ENCODE results near the gene CDK14. TPM values are rescaled to one million over a fixed set of nuclear protein-coding genes. Genes with fewer than 3 reads are reported as not detected.
"Not testable (repeated sequence)": the region's sequence is repeated elsewhere in the genome, so short reads cannot be mapped to it uniquely, and the experiment has no call there.

Gene CDK14
- total RNA-seq, 4 donors from 2014 or later, result 0.38 to 3.6 (median 1.3) TPM

DNA sequence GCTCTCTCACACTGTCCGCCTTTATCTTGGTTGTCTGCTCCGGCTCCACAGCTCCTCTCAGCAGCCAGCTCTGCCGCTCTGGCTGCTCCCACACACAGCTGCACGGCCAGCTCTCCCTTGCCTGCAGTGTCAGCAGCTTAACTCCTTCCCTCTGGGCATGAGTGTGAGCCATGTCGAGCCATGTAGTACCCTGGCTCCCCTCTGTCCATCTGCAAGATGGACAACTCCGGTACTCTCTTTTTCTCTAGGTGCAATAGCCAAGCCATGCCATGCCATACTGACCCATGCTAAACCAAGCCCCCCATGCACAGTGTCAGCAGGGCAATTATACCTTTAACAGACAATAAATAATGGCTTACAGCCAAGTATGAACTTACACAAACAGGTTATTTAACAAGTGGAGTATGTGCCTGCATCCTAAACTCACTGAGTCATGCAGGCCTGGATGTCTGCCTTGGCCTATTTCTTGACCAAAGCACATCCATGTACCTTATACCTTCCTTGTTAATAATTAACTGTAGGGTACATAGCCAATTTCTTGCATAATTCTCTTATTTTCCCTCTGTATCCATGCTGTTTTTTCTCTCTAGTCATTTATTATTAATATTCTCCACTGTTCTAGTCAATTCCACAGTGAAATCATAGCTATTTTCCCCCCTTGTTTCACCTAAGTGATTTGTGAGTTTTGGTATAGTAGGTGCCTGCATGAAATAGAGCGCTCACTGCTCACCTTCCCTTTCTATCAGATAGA, 170.9 kb downstream of the CDK14 start:
- Histone ChIP-seq H3K4me1 (no peaks in the 10 kb centered on the region), H3K27ac (no peak overlapping the region), H3K27me3 (no peaks in the 10 kb centered on the region), H3K9me3 (no peaks in the 10 kb centered on the region), H3K36me3 (no peaks in the 10 kb centered on the region), H3K4me3 (no peak overlapping the region)
- TF ChIP-seq POLR2A (IDR thresholded peaks at IDR 0.05) (no peak), CTCF (IDR thresholded peaks at IDR 0.05) (no peak)
- DNase-seq, result no peak
- 69 to 71% methylated on average over 6 to 7 of the region's 7 CpGs for WGBS, 2 donors
- intact Hi-C loops (cut with DNase I), result no loop called here

GRCh38 chr7:90768301-90768700, 172.2 kb downstream of the CDK14 start:
- DNase-seq, result no peak
- 75% methylated on average over 6 of the region's 6 CpGs for WGBS, 2 donors
- no peaks in the 10 kb centered on the region for H3K4me1 ChIP-seq
- intact Hi-C loops (cut with DNase I), result no loop called here
- no peak for TF ChIP-seq POLR2A (IDR thresholded peaks at IDR 0.05)
- no peak for TF ChIP-seq CTCF (IDR thresholded peaks at IDR 0.05)
- H3K9me3 ChIP-seq, result no peaks in the 10 kb centered on the region
- H3K27ac ChIP-seq, result no peak overlapping the region
- no peaks in the 10 kb centered on the region for H3K27me3 ChIP-seq
- H3K36me3 ChIP-seq, result no peaks in the 10 kb centered on the region
- no peak overlapping the region for H3K4me3 ChIP-seq

DNA sequence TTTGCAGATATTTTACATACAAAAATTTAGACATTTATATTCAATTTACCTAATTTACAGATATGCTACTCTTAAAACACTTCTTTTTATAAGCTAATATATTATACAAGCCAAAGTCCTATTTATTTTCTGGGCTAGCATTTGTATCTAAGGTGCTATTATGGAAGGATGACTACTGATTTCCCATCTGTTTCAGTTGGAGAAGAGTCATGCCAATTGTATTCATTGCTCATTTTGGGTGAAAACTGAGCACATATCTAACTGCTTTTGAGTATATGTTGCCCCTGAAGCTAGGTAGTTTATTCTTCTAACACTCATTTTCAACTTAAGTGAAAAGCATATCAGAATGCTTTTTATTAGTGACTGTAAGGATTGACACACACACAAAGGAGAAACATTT, 172.9 kb downstream of the CDK14 start:
- H3K36me3 ChIP-seq, result no peaks in the 10 kb centered on the region
- H3K27ac ChIP-seq, result no peak overlapping the region
- TF ChIP-seq CTCF (IDR thresholded peaks at IDR 0.05) (no peak), POLR2A (IDR thresholded peaks at IDR 0.05) (no peak)
- no peaks in the 10 kb centered on the region for H3K9me3 ChIP-seq
- intact Hi-C loops (cut with DNase I), result no loop called here
- H3K27me3 ChIP-seq, result no peaks in the 10 kb centered on the region
- no peaks in the 10 kb centered on the region for H3K4me1 ChIP-seq
- DNase-seq, result no peak
- H3K4me3 ChIP-seq, result no peak overlapping the region

GRCh38 chr7:90769566-90769965, 173.4 kb downstream of the CDK14 start:
- H3K27ac ChIP-seq; H3K27me3 ChIP-seq; H3K4me3 ChIP-seq; H3K36me3 ChIP-seq; intact Hi-C loops (cut with DNase I); H3K9me3 ChIP-seq; DNase-seq; H3K4me1 ChIP-seq: not testable (repeated sequence)
- 88 to 92% methylated on average over 5 of the region's 5 CpGs for WGBS, 2 donors

DNA sequence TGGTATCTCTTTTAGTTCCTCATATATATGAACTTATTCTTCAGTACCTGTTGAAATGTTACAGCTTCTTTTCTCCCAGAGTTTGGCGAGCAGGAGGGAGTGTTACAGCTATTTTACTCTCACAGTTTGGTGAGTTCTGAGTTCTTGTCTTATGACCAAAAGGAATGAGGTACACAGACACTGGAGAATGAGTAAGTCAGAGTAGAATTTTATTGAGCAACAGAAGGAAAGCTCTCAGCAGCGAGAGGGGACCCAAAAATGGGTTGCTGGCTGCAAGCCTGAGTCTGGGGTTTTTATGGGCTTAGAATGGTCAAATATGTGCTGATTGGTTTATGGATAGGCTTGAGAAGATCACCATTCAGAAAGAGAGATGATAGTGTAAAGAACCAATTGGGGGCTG, 175.2 kb downstream of the CDK14 start:
- H3K36me3 ChIP-seq, result no peaks in the 10 kb centered on the region
- H3K27ac ChIP-seq, result no peak overlapping the region
- intact Hi-C loops (cut with DNase I), result no loop called here
- no peak for DNase-seq
- TF ChIP-seq CTCF (IDR thresholded peaks at IDR 0.05) (no peak), POLR2A (IDR thresholded peaks at IDR 0.05) (no peak)
- H3K4me3 ChIP-seq, result no peak overlapping the region
- 70 to 91% methylated on average over 2 of the region's 2 CpGs for WGBS, 2 donors
- no peaks in the 10 kb centered on the region for H3K4me1 ChIP-seq
- H3K9me3 ChIP-seq, result no peaks in the 10 kb centered on the region
- H3K27me3 ChIP-seq, result no peaks in the 10 kb centered on the region

DNA sequence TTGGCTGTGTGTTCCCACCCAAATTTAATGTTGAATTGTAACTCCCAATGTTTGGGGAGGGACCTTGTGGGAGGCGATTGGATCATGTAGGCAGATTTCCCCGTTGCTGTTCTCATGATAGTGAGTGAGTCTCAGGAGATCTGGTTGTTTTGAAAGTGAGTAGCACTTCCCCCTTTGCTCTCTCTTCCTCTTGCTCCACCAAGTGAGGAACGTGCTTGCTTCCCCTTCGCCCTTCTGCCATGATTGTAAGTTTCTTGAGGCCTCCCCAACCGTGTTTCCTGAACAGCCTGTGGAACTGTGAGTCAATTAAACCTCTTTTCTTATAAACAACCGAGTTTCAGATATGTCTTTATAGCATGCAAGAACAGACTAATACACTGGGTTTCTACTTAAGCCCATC, 176.3 kb downstream of the CDK14 start:
- no peak for DNase-seq
- intact Hi-C loops (cut with DNase I), result no loop called here
- H3K27ac ChIP-seq, result no peak overlapping the region
- H3K27me3 ChIP-seq, result no peaks in the 10 kb centered on the region
- 70 to 81% methylated on average over 6 of the region's 6 CpGs for WGBS, 2 donors
- no peak overlapping the region for H3K4me3 ChIP-seq
- no peaks in the 10 kb centered on the region for H3K4me1 ChIP-seq
- H3K9me3 ChIP-seq, result no peaks in the 10 kb centered on the region
- H3K36me3 ChIP-seq, result no peaks in the 10 kb centered on the region
- TF ChIP-seq POLR2A (IDR thresholded peaks at IDR 0.05) (no peak), CTCF (IDR thresholded peaks at IDR 0.05) (no peak)

Measured in esophagus squamous epithelium (tissue), 5 donors.